ENCODE results near the gene BORCS6. TPM values are rescaled to one million over a fixed set of nuclear protein-coding genes. Genes with fewer than 3 reads are reported as not detected.

Gene BORCS6
- total and polyA plus RNA-seq, 2 of the 13 experiments (the other 11 are each of a cell fraction or from before 2014, with no cell fraction given), result 2.0 to 5.1 TPM

GRCh38 chr17:8163978-8164814, 25.8 kb downstream of the BORCS6 start (continued):
- TF ChIP-seq MYC (CRISPR knock-in tag; IDR thresholded peaks at IDR 0.05; ENCODE audit: borderline replicate concordance) (peak; percentile 39; the same call in 1 of the 2 replicates), SOX5 (CRISPR knock-in tag; IDR thresholded peaks at IDR 0.05; ENCODE audit: borderline replicate concordance) (peak; percentile 17; the same call in 1 of the 2 replicates), RCOR2 (CRISPR knock-in tag; IDR thresholded peaks at IDR 0.05) (0 out of 2 replicates have a peak, but pooled peaks have one; percentile 19), SP2 (CRISPR knock-in tag; IDR thresholded peaks at IDR 0.05) (no peak), LCORL (IDR thresholded peaks at IDR 0.05) (no peak), LCORL (CRISPR knock-in tag; IDR thresholded peaks at IDR 0.05) (peak; percentile 97), ZFP62 (CRISPR knock-in tag; IDR thresholded peaks at IDR 0.05) (no peak), GATAD2A (CRISPR knock-in tag; IDR thresholded peaks at IDR 0.05) (peak; percentile 68), HNRNPL (IDR thresholded peaks at IDR 0.05; ENCODE audit: low read depth, low read length) (0 out of 2 replicates have a peak, but pooled peaks have one; percentile 4), SOX6 (IDR thresholded peaks at IDR 0.05) (no peak), SOX6 (CRISPR knock-in tag; IDR thresholded peaks at IDR 0.05) (peak; percentile 63), ETV5 (CRISPR knock-in tag; IDR thresholded peaks at IDR 0.05; ENCODE audit: borderline replicate concordance) (peak; percentile 82; the same call in 1 of the 2 replicates), PHF8 (CRISPR knock-in tag; IDR thresholded peaks at IDR 0.05) (no peak; the same call in 1 of the 2 replicates), MXI1 (IDR thresholded peaks at IDR 0.05; ENCODE audit: borderline replicate concordance, low read depth, low read length) (no peak; the same call in 2 of the 3 replicates), HDAC1 (CRISPR knock-in tag; IDR thresholded peaks at IDR 0.05) (peak; percentile 60), ATM (IDR thresholded peaks at IDR 0.05; ENCODE audit: borderline replicate concordance) (no peak), BORCS8-MEF2B (CRISPR knock-in tag; IDR thresholded peaks at IDR 0.05) (no peak), ZNF572 (CRISPR knock-in tag; IDR thresholded peaks at IDR 0.05) (no peak), DPF2 (CRISPR knock-in tag; IDR thresholded peaks at IDR 0.05; ENCODE audit: borderline replicate concordance, low read depth) (0 out of 2 replicates have a peak, but pooled peaks have one; percentile 35), CEBPG (CRISPR knock-in tag; IDR thresholded peaks at IDR 0.05) (no peak; the same call in 1 of the 2 replicates), GABPB1 (CRISPR knock-in tag; IDR thresholded peaks at IDR 0.05) (peak; percentile 29), SAP130 (CRISPR knock-in tag; IDR thresholded peaks at IDR 0.05; ENCODE audit: low read depth) (peak; percentile 63), NFYB (CRISPR knock-in tag; IDR thresholded peaks at IDR 0.05) (no peak), MED1 (CRISPR knock-in tag; IDR thresholded peaks at IDR 0.05) (0 out of 2 replicates have a peak, but pooled peaks have one; percentile 35), GLI4 (CRISPR knock-in tag; IDR thresholded peaks at IDR 0.05; ENCODE audit: borderline replicate concordance) (no peak), ZFP90 (CRISPR knock-in tag; IDR thresholded peaks at IDR 0.05; ENCODE audit: borderline replicate concordance) (no peak), ZNF737 (CRISPR knock-in tag; IDR thresholded peaks at IDR 0.05; ENCODE audit: borderline replicate concordance) (no peak), ZSCAN22 (CRISPR knock-in tag; IDR thresholded peaks at IDR 0.05) (no peak), SOX13 (IDR thresholded peaks at IDR 0.05) (no peak), SOX13 (CRISPR knock-in tag; conservative IDR thresholded peaks at IDR 0.05 in 1 of 2, IDR thresholded peaks at IDR 0.05 in 1 of 2) (peak in 1 of 2 experiments; percentile 58; a peak in 2 of 4 replicates), RELA (CRISPR knock-in tag; IDR thresholded peaks at IDR 0.05) (no peak)
- TF ChIP-seq, protein P1, sequence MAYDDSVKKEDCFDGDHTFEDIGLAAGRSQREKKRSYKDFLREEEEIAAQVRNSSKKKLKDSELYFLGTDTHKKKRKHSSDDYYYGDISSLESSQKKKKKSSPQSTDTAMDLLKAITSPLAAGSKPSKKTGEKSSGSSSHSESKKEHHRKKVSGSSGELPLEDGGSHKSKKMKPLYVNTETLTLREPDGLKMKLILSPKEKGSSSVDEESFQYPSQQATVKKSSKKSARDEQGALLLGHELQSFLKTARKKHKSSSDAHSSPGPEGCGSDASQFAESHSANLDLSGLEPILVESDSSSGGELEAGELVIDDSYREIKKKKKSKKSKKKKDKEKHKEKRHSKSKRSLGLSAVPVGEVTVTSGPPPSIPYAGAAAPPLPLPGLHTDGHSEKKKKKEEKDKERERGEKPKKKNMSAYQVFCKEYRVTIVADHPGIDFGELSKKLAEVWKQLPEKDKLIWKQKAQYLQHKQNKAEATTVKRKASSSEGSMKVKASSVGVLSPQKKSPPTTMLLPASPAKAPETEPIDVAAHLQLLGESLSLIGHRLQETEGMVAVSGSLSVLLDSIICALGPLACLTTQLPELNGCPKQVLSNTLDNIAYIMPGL (CRISPR knock-in tag; IDR thresholded peaks at IDR 0.05; ENCODE audit: borderline replicate concordance in 1 of 2, low read depth in 1 of 2), result peak; percentile 17 to 45; a peak in 1 of 4 replicates

Data from HepG2 (cell line).